Stomach smooth muscle (tissue), 2 donors: ENCODE data around the gene IQSEC2.

Experiments used
- H3K27ac ChIP-seq: one replicate; pipeline ENCODE4 v1.7.0; 2013; ENCODE audit warnings: mild to moderate bottlenecking, low read length, inconsistent platforms
- H3K27me3 ChIP-seq, 2 donors: one replicate each; pipeline ENCODE4 v1.7.0; 2013; ENCODE audit warnings: low read length in 2 of 2; ENCODE audit not compliant: insufficient read depth in 2 of 2, control insufficient read depth in 1 of 2
- H3K36me3 ChIP-seq, 2 donors: one replicate each; pipeline ENCODE4 v1.7.0; 2013; ENCODE audit warnings: low read length in 2 of 2; ENCODE audit not compliant: control insufficient read depth in 2 of 2, insufficient read depth in 2 of 2
- H3K4me1 ChIP-seq: one replicate; pipeline ENCODE4 v1.7.0; 2013; ENCODE audit warnings: low read length; ENCODE audit not compliant: control insufficient read depth, insufficient read depth
- H3K4me3 ChIP-seq, 2 donors: one replicate each; pipeline ENCODE4 v1.7.0; 2013; ENCODE audit warnings: low read length in 2 of 2
- H3K9ac ChIP-seq, 2 donors: one replicate each; pipeline ENCODE4 v1.7.0; 2013; ENCODE audit warnings: low read length in 2 of 2, mild to moderate bottlenecking in 1 of 2
- H3K9me3 ChIP-seq, 2 donors: one replicate each; pipeline ENCODE4 v1.7.0; 2013; ENCODE audit warnings: low read length in 2 of 2; ENCODE audit not compliant: control insufficient read depth in 2 of 2
- donor health status: healthy.
- donor health status: Pancreatic carcinoma.

The IQSEC2 gene

GRCh38 chrX:53281321-53281822 lies at the start of gene IQSEC2:
IQSEC2 (minus strand) TSS chrX:53281584.
- Histone ChIP-seq H3K4me3 (peak within 1 kb of the TSS; percentile 12 to 69), H3K27me3 (peaks cover 0 to 15% of the 10 kb centered on the region in 2 donors), H3K9me3 (no peaks in the 10 kb centered on the region), H3K27ac (peak within 1 kb of the TSS; percentile 76), H3K4me1 (peaks cover 43% of the 10 kb centered on the region), H3K36me3 (no peaks in the 10 kb centered on the region), H3K9ac (peak within 1 kb of the TSS; percentile 11 to 47)

- H3K27me3 ChIP-seq = peaks cover 0 to 34% of the 10 kb centered on the region in 2 donors
- H3K4me3 ChIP-seq = no peak overlapping the region
- no peaks in the 10 kb centered on the region for H3K4me1 ChIP-seq
- no peaks in the 10 kb centered on the region for H3K36me3 ChIP-seq
- no peaks in the 10 kb centered on the region for H3K9me3 ChIP-seq
- no peak overlapping the region for H3K27ac ChIP-seq
- no peak overlapping the region for H3K9ac ChIP-seq
These were observed 48.9 kb upstream of the IQSEC2 start for GRCh38 chrX:53330331-53330730.

- Histone ChIP-seq H3K27ac (no peak overlapping the region), H3K27me3 (peaks cover 0 to 37% of the 10 kb centered on the region in 2 donors), H3K9ac (no peak overlapping the region), H3K4me1 (peaks cover 11% of the 10 kb centered on the region), H3K36me3 (no peaks in the 10 kb centered on the region), H3K4me3 (no peak overlapping the region), H3K9me3 (no peaks in the 10 kb centered on the region)
These were observed 43.4 kb upstream of the IQSEC2 start for GRCh38 chrX:53324803-53325202.

GRCh38 chrX:53324085-53324484 lies 42.7 kb upstream of the IQSEC2 start:
- Histone ChIP-seq H3K27me3 (peaks cover 0 to 42% of the 10 kb centered on the region in 2 donors), H3K36me3 (no peaks in the 10 kb centered on the region), H3K9me3 (no peaks in the 10 kb centered on the region), H3K9ac (no peak overlapping the region), H3K4me1 (peaks cover 17% of the 10 kb centered on the region), H3K27ac (no peak overlapping the region), H3K4me3 (no peak overlapping the region)

DNA sequence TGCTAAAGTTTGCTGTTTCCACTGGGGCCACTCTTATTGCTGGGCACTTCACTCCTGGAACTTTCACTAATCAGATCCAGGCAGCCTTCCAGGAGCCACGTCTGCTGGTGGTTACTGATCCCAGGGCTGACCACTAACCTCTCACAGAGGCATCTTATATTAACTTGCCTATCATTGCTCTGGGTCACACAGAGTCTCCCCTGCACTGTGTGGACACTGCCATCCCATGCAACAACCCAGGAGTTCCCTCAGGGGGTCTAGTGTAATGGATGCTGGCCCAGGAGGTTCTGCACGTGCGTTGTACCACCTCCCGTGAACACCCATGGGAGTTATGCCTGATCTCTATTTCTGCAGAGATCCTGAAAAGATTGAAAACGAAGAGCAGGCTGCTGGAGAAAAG lies 41.8 kb upstream of the IQSEC2 start:
- no peaks in the 10 kb centered on the region for H3K36me3 ChIP-seq
- H3K27me3 ChIP-seq = peaks cover 0 to 50% of the 10 kb centered on the region in 2 donors
- H3K27ac ChIP-seq = no peak overlapping the region
- no peak overlapping the region for H3K4me3 ChIP-seq
- no peaks in the 10 kb centered on the region for H3K9me3 ChIP-seq
- H3K4me1 ChIP-seq = peaks cover 23% of the 10 kb centered on the region
- no peak overlapping the region for H3K9ac ChIP-seq

DNA sequence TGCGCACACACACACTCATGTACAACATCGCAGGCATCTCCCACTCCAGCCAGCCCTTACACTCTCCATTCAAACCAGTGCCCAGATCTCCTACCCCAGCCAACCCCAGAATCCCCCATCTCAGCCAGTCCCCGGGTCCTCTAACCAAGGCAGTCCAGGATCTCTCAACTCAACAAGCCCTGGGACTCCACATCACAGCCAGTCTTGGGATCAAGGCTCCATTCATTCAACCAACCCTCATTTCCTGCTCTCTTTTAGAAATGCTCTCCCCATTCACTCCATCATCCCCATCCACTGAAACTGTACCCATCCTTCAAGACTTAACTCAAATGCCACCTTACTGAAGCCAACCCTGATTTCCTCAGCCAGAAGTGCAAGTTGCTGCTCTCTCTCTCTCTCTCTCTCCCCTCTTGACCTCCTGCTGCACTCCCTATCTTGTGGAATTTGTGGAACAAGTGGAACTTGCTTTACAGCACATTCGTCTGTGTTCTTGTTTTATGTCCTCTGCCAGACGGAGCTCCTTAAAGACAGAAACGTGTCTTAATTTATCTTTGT lies 40.6 kb upstream of the IQSEC2 start:
- H3K9ac ChIP-seq = no peak overlapping the region
- no peaks in the 10 kb centered on the region for H3K36me3 ChIP-seq
- H3K9me3 ChIP-seq = no peaks in the 10 kb centered on the region
- peak overlapping the region in 1 of 2 donors; percentile 29 for H3K4me3 ChIP-seq
- no peak overlapping the region for H3K27ac ChIP-seq
- H3K27me3 ChIP-seq = peaks cover 0 to 51% of the 10 kb centered on the region in 2 donors
- H3K4me1 ChIP-seq = peaks cover 28% of the 10 kb centered on the region

- H3K27ac ChIP-seq = no peak overlapping the region
- H3K27me3 ChIP-seq = peaks cover 0 to 52% of the 10 kb centered on the region in 2 donors
- no peak overlapping the region for H3K9ac ChIP-seq
- H3K9me3 ChIP-seq = no peaks in the 10 kb centered on the region
- H3K4me1 ChIP-seq = peaks cover 29% of the 10 kb centered on the region
- peak overlapping the region; percentile 60 to 74 for H3K4me3 ChIP-seq
- no peaks in the 10 kb centered on the region for H3K36me3 ChIP-seq
These were observed 40.0 kb upstream of the IQSEC2 start for GRCh38 chrX:53321230-53321942.

DNA sequence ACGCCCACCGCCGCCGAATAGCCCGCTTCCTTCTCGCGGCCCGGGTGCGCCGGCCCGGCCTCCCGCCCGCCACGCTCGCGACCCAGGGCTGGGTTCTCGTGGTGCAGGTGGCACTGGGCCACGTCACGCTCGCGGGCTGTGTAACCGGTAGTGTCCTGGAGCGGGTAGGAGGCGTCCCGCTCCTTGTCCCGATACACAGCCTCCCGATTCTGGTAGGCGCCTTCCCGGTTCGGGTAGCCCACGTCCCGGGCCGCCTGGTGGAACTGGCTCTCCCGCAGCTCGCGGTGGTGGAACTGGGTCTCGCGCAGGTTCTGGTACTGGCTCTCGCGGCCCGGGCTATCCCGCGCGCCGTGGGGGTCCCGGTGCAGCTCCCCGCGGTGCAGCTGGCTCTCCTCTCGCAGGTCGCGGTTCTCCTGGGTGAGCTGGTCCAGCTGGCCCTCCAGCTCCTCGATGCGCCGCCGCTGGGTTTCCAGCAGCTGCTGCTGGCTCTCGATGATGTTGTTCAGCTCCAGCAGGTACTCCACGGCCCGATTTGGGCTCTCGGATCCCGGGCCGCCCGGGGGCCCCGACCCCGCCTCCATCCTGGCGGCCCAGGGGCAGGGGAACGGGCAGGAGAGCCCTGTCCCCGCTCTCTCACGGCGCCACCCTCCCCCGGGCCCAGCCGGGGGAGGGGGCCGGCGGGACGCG lies 39.3 kb upstream of the IQSEC2 start:
- Histone ChIP-seq H3K9ac (no peak overlapping the region), H3K9me3 (no peaks in the 10 kb centered on the region), H3K27ac (no peak overlapping the region)

DNA sequence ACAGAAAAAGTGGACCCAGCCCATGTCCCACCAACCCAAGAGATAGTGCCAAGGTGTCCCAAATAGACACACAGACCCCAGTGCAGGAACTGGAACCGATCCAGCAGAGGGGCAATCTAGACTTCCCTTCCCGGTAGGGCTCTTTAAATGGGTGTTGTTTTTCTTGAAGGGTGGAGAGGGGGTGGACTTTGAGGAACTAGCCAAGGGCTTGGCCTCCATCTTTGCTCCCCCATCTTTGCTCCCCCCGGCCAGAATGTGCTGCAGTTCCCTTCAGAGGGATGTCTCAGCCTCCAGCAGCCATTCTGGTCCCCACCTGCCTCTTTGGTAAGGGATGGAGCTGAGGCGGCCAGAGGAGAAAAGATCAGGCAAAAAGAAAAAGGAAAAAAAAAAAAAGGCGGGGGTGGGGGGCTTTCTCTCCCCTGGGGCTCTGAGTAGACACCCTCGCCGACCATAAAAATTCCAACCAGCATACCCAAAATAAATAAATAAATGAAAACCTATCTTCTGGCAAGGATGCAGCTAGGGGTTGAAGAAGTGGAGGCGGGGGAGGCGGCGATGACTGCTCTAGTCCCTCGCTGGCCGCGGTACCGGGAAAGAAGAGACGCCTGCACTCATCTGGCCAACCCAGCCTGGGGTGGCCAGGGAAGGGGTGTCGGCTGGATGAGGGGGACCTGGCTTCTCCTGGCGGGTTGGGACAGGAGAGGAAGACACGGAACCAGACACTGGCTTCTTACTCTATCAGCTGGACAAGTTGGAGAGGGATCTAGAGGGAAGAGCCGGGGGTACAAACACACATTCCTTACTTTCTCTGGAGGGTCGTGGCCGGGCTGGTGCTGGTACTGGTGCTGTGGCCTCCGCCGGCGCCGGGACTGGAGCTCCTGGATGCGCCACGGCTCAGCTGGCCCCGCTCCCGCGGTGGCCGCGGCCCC lies 38.5 kb upstream of the IQSEC2 start:
- Histone ChIP-seq H3K4me3 (peak overlapping the region; percentile 60 to 74), H3K36me3 (no peaks in the 10 kb centered on the region), H3K27ac (no peak overlapping the region), H3K27me3 (peaks cover 0 to 46% of the 10 kb centered on the region in 2 donors), H3K9ac (no peak overlapping the region), H3K4me1 (peaks cover 29% of the 10 kb centered on the region), H3K9me3 (no peaks in the 10 kb centered on the region)

More for the DNA sequence above, 39.3 kb upstream of the IQSEC2 start:
- H3K27me3 ChIP-seq = peaks cover 0 to 48% of the 10 kb centered on the region in 2 donors
- no peaks in the 10 kb centered on the region for H3K36me3 ChIP-seq
- peaks cover 29% of the 10 kb centered on the region for H3K4me1 ChIP-seq
- H3K4me3 ChIP-seq = peak overlapping the region; percentile 60 to 74

DNA sequence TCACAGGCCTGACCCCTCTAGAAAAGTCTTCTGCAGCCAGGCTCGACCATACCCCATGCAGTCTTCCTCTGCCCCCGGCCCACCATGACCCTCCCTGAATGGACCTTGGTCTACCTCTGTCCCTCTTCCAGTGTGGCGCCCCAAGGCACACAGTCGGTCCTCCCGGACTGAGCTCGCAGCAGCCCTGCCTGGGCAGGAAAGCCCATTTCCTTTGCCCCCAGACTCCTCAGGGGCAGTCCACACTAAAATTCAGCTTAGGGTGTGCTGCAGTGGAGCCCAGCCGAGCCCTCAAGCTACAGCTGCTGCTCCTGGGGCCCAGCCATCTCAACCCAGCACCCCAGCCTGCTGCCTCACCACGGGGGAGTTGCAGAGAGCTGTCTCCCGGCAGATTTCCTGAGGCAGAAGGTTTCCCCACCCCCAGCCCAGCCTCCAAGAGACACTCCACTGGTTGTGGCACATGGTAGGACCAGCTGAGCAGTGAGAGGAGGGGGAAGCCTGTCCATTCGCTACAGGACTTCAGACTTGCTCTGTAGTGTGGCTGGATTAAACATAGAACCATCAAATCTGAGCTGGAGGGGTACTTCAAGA lies 37.5 kb upstream of the IQSEC2 start:
- peaks cover 29% of the 10 kb centered on the region for H3K4me1 ChIP-seq
- H3K36me3 ChIP-seq = no peaks in the 10 kb centered on the region
- no peak overlapping the region for H3K27ac ChIP-seq
- H3K9ac ChIP-seq = no peak overlapping the region
- H3K4me3 ChIP-seq = no peak overlapping the region
- no peaks in the 10 kb centered on the region for H3K9me3 ChIP-seq
- H3K27me3 ChIP-seq = peaks cover 0 to 51% of the 10 kb centered on the region in 2 donors
